NCI-H2107 treated with DMSO at 0.1 percent for 48 hours (cell line): ENCODE results near the gene NCAPG2.
"Not testable (repeated sequence)": the region's sequence is repeated elsewhere in the genome, so short reads cannot be mapped to it uniquely, and the experiment has no call there.

Experiments
- DNase-seq: peaks from one replicate; lab custom pipeline; 2025; ENCODE audit not compliant: unreplicated experiment; lab: John Stamatoyannopoulos, UW

The NCAPG2 gene

DNA sequence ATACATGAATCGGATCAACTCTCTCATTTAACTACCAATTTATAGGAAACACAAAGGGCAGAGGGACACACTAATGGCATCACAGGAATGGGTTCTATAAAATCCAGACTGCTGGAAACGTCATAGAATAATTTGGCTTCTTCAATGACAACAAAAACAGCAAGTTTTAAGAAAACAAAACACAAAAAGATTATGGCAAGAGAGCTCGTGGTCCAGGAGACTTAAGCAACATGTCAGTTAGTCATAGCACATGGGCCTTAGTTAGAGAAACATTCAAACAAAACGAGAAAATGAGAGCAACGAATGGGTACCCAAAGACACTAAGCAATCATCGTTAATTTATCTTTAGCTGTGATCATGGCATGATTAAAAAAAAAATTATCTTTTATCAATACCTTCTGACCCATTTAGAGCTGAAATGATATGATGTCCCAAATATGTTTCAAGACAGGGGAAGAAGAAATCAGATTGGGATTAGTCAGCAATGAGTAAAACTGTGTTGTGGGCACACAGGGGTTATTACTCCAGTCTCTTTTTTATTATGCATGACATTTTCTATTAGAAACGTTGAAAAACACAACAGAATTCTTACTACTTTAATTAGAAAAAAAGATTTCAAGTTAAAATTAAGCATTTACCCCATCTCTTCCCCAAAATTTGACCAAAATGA is 28.3 kb downstream of the NCAPG2 start:
- DNase-seq: no peak

DNA sequence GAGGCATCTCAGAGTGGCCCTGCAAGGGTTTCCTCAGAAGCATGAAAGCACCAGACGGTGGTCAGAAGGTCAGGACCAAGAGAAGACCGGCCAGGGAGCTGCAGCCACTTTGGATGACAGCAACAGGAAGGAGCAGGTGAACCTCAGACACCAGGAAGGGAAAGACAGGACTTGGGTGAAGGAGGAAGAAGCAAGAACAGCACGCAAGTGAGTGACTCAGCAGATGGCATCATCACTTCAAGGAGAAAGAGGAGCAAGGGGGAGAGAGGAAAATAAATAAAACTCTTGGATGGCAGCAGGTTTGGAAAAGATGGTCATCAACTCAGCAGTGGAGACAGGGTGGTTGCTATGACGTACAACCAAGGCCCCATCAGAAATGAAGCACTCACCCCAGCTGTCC is 31.6 kb downstream of the NCAPG2 start:
- no peak for DNase-seq

DNA sequence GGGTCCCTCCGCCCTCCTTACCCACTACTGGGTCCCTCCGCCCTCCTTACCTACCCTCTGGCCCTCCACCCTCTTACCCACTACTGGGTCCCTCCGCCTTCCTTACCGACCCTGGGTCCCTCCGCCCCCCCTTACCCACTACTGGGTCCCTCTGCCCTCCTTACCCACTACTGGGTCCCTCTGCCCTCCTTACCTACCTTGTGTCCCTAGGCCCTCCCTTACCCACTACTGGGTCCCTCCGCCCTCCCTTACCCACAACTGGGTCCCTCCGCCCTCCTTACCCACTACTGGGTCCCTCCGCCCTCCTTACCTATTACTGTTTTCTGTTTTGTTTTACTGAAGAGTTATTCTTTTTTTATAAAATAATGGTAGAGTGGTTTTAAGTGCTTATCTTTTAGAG is 36.5 kb downstream of the NCAPG2 start:
- not testable (repeated sequence) for DNase-seq

DNA sequence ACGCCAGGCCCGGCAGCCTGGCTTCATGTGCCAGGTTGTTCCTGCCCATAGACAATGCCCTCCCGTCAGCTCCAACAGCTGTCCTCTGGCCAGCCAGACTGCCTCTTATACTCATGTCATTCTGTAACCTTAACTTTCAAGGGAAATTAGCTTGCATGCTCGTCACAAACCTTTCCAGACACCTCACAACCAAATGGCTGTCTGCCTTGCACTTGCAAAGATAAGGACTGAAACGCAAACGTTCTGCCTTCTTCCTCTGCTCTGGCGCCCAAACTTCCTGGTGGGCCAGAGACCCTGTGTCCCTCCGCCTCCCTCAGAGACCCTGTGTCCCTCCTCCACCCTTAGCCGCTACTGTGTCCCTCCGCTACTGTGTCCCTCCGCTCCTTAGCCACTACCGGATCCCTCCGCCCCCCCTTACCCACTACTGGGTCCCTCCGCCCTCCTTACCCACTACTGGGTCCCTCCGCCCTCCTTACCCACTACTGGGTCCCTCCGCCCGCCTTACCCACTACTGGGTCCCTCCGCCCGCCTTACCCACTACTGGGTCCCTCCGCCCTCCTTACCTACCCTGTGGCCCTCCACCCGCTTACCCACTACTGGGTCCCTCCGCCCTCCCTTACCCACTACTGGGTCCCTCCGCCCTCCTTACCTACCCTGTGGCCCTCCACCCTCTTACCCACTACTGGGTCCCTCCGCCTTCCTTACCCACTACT is 37.5 kb downstream of the NCAPG2 start:
- DNase-seq: not testable (repeated sequence)

DNA sequence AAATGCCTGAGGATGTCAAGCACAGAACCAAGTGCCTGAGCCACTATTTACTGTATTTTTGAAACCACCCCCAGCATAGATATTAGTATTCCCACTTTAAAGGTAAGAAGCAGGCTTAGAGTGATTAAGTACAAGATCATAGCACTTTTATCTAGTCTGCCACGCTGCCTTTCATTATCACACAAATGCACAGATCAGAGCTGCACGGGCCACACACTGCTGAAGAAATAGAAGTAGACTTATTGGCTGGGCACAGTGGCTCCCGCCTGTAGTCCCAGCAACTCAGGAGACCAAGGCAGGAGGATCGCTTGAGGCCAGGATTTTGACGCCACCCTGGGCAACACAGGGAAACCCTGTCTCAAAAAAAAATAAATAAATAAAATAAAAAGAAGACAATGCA is 38.2 kb downstream of the NCAPG2 start:
- no peak for DNase-seq

DNA sequence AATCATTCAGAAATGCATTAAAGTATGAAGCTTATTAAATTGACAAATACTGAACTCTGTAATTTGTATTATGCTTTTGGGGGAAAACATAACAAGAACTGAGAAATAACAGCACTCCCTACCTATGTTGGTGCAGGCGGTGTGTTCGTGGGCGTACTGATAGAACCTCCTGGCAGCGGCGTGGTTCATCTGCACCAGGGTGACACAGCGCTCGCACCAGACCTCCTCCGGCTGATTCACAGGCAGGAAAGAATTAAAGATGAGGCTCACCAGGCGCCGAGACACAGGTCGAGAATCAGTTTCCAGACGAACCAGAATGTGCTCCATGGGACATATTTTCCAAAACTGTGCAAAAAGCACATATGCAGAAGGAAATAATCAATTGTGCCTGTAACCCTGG is 40.2 kb downstream of the NCAPG2 start:
- DNase-seq: no peak

DNA sequence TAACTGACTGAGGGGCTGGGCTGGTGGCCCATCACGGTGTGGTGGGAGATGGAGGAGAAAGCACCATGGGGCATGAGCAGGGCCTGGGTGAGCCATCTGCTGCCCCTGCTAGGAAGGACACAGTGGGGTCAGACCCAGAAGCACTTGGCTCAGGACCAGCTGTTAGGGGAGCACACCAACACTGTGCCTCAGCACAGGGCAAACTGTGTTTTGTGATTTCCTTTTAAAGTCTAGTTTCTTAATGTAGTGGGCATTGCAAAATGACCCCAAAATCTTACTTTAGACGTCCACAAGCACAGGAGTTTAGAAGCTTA is 41.2 kb downstream of the NCAPG2 start:
- no peak for DNase-seq

DNA sequence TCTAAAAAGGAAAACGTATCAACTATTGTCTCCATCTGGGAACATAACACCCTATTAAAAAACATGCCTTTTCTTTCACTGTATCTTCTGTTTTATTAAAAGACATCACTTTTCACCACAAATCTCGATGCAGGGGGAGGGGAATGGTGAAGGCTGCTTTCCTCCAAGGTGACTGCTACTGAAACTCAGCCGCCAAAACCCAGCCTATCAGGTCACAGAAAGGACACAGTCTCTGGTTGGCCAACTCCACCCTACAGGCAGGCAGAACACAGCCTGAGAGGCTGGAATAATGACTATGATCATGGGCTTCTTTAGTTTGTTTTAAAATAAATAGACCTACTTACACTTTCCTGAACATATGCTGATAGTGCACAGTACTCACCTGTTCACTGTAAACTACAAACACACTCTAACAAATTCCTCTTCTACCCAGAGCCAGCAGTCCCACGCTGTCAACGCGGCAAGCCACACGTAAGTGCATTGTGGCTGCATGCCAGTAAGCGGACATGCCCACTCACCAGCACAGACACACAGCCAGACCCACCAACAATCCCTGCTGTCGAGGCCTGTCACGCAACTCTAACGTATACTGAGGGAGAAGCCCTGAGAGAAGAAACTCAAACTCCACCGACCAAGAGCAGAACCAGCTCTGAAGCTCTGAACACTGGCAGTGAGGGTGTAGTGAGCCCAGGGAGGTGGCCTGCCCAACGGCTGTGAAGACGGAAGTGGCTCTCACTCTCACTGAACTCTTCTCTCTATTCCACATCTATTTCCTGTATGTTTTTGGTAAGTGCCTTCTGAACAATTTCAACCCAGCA is 41.8 kb downstream of the NCAPG2 start:
- DNase-seq: no peak

DNA sequence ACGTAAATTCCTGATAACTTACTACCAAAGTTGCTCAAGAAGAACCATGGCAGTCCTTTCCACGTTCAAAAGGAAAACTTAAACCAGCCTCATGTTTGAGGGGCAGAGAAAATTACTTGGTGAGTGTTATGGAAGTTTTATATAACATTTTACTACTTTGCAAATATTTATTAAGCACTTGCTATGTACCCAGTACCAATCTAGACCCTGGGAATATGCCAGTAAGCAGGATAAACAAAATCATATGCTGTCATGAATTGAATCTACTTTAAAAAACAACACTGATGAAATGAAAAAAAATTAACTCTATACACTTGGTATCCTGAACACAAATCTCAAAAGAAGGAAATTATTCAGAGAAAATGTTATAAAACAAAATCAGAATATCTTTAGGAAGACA is 46.1 kb downstream of the NCAPG2 start:
- no peak for DNase-seq

DNA sequence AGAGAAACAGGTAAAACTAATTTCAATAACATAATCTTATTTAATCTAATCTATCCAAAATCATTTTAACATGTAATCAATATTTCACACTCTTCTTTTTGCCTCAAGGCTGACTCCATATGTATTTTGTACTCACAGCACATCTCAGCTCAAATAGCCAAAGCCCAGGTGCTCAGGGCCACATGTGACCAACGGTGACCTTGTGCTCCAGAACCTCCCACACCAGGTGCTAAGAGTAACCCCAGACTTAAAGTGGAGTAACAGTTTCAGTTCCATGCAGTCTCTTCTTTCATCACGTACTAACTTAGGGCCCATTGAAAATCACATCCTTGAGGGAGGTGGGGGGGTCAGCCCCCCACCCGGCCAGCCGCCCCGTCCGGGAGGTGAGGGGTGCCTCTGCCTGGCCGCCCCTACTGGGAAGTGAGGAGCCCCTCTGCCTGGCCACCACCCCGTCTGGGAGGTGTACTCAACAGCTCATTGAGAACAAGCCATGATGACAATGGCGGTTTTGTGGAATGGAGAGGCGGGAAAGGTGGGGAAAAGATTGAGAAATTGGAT is 47.3 kb downstream of the NCAPG2 start:
- DNase-seq: no peak

DNA sequence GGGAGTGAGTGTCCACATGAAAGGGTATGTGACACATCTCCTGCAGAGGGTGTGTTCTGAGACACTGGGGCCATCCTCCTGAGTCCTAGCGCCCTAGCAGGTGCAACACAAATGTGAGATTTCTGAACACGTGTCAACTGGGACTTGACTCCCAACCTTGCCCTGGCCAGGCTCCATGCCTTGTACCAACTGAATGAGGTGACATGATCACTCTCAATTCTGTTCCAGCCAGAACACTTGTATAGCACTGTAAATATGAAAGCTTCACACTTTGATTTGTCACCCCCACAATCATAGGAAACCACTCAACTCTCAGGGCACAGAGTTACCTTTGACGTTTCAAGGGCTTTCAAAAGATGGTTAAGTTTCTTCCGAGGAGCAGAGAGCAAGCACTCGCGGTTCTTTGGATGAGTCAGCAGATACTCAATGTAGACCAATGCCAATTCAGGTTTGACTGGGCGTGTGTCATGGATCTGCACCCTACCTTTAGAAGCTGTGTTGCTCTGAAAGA is 48.6 kb downstream of the NCAPG2 start:
- no peak for DNase-seq

DNA sequence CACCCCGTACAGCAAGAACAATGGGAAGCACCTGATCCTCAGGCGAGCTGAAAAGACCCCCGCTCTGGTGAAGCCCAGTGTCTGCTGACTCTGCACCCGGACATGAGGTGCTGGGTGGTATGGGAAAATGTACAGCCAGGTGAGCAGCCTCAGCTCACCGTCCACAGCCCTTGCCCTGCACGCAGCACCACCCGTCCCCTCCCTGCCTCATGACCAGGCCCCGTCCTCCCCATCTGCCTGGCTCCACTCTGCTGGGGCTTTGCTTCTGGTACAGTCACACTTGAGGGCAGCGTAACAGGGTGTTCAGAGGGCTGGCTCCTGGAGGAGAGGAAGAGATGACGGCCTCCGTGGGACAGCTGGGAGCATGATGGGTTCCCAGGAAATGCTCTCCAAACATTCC is 49.1 kb downstream of the NCAPG2 start:
- DNase-seq: no peak

DNA sequence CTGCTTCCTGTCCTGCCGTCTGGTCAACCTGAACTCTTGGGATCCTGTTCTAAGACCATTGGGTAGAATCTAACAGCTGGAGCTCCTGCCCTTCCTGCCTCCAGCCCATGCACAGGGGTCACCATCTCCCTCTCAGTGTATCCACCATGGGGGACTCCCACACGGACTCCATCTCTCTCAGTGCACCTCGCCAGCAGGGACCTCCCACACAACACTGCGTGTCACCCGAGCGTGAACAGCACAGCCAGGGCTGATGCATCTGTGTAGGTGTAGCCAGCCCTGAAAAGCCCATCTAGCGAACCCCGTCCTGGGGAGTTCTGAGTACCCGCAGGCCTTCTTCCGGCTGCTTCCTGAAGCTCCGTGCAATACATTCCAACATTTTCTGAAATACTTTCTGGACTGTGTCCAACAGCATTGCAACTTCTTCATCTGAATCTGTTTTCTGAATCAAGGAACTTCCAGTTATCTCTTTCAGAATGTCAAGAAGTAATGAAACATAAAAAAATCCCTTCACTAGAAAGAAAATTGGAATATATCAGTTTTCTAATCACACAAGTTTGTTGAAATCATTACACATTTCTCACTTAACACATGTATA is 52.5 kb downstream of the NCAPG2 start:
- DNase-seq: no peak

DNA sequence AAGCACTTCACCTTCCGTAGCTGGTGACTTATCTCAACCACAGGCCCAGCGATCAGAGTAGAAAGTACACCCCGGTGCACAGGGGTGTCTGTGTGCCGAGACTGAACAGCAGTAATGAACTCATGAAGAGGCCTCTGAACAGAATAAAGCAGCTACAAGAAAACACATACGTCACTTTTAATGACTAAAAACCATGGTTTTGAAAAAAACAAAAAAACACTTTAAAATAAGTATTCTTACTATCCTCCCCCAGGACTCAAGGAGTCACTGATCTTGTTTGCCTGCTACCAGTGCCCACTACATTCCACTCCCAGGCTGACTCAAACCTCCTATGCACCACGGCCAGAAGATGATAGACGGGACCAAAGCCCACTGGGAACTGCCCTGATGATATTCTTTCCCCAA is 53.8 kb downstream of the NCAPG2 start:
- DNase-seq: no peak

DNA sequence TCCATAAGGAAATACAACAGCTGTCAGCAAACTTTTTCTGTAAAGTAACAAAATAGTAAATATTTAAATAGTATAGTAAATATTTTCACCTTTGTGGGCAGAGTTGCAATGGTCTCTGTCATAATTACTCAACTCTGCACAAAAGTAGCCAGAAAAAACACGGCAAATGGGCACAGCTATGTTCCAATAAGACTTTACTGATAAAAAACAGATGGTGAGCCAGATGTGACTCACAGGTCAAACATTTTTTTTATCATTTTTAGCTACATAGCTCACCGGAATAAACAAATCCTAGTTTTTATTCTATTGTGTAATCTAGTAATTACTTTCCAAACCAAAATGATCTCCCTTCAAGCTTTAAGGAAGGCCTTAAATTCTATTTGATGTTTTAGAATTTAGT is 55.3 kb downstream of the NCAPG2 start:
- no peak for DNase-seq

DNA sequence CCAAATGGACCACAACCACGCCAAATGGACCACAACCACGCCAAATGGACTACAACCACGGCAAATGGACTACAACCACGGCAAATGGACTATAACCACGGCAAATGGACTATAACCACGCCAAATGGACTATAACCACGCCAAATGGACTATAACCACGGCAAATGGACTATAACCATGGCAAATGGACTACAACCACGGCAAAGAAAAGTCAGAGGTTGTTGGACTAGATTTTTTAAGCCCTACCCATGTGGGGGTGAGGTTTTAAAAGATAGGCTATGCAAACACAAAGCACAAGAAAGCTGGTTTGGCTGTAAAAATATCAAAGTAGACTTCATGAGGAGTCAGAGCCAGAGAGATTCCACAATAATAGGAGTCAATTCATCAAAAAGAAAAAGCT is 55.8 kb downstream of the NCAPG2 start:
- DNase-seq: no peak

DNA sequence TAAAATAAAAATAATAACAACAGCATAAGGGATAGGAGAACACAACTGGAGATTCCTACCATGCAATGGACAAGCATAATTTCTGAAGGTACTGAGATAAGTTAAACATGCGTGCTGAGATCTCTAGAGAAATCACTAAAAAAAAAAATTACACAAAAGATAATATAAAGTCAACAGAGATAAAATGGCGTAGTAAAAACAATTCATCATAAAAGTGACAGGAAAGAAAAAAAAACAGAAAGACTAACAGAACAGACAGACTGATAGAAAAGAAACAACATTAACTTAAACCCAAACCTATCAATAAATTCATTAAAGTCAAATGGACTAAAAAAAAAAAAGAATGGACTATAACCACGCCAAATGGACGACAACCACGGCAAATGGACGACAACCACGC is 56.4 kb downstream of the NCAPG2 start:
- no peak for DNase-seq

DNA sequence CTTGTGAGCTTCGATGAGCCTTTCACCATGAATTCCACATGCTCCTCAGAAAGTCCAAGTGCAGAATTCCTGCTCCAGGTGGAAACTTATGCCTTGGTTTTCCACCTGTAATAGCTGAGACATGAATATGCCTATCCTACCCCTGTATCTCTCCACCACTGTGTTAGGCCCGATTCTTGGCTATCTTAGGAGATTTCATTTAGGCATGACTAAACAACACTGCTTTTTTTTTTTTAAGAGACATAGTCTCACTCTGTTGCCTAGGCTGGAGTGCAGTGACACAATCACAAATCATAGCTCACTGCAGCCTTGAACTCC is 57.2 kb downstream of the NCAPG2 start:
- DNase-seq: no peak

DNA sequence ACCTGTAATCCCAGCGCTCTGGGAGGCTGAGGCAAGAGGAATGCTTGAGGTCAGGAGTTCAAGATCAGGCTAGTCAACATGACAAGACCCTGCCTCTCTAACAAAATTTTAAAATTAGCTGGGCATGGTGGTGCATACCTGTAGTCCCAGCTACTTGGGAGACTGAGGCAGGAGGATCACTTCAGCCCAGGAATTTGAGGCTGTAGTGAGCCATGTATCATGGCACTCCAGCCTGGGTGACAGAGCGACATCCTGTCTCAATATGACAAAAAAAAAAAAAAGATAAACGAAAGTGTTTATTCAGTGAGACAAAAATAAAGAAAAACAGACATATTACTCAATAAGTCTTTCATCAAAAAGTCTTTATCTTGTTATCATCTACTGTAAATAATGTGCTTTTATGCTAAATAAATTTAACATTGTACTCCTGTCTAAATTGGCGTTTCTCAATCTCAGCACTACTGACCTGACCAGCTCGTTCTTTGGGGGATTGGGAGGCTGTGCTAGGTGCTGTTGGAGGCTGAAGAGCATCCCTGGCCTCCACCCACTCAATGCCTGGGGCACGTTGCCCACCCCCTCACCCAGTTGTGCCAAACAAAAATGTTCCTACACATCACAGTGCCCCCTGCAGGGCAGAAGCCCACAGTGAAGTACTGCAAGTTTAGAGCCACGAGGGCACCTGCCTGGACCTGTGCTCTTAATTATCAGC is 57.7 kb downstream of the NCAPG2 start:
- no peak for DNase-seq

DNA sequence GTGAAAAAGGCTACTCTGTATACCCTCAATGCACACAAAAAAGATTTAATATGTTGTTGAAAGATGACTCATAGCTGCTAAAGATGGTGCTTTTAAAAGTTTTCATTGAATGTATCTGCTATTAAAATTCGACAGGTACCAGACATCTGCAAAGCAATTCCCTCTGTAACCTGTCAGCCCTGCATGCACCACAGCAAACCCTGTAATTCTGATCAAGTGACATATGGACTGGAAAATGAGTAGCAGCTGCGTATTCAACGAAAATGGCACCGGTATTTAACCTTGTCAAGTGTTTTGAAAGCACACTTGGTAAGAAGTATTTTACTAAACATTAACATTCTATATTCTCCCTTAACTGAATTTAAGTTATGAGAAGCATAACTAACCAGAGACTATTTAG is 58.8 kb downstream of the NCAPG2 start:
- DNase-seq: no peak

DNA sequence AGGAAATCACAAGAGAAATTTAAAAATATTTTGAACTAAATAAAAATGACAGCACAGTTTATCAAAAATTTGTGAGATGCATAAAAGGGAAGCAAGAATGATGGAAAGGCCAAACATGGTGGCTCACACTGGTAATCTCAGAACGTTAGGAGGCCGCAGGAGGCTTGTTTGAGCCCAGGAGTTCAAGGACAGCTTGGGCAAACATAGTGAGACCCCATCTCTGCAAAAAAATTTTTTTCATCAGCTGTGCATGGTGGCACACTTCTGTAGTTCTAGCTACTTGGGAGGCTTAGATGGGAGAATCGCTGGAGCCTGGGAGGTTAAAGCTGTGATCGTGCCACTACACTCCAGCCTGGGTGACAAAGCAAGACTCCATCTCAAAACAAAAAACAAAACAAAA is 62.5 kb downstream of the NCAPG2 start:
- DNase-seq: no peak
